Loucy (cell line): ENCODE results near the gene SREK1.

ENCODE experiments used
- CTCF ChIP-seq: fragments of 200-600 bp; sonication (generic); conservative IDR thresholded peaks from 2 replicates; pipeline ENCODE4 v1.5.1; 2014; ENCODE audit warnings: mild to moderate bottlenecking, antibody characterized with exemption, low read length
- EZH2phosphoT487 ChIP-seq: fragments of 200-600 bp; IDR thresholded peaks from 2 replicates; pipeline ENCODE4 v1.6.1; 2018; ENCODE audit warnings: antibody characterized with exemption, mild to moderate bottlenecking, moderate library complexity, borderline replicate concordance

GRCh38 chr5:66130493-66130892 is 13.6 kb upstream of the SREK1 start:
- TF ChIP-seq CTCF (no peak), EZH2phosphoT487 (no peak)
